ENCODE results near the gene KATNB1.
"Not testable (repeated sequence)": the region's sequence is repeated elsewhere in the genome, so short reads cannot be mapped to it uniquely, and the experiment has no call there.

- not testable (repeated sequence) for TF ChIP-seq CTCF, POLR2A (IDR thresholded peaks at IDR 0.05)
Measured at GRCh38 chr16:57712569-57712968, 23.0 kb upstream of the KATNB1 start.

Data from lower leg skin (tissue), 3 donors.